ENCODE results near the gene GMPR. TPM values are rescaled to one million over a fixed set of nuclear protein-coding genes. Genes with fewer than 3 reads are reported as not detected.

Gene GMPR
- total and polyA plus RNA-seq, 10 donors, result 5.4 to 37.4 (median 13.8) TPM

GRCh38 chr6:16205377-16206144 lies 32.8 kb upstream of the GMPR start:
- peak overlapping the region in 7 of 8 donors; percentile 8 to 53 (median 41) for H3K27ac ChIP-seq
- intact Hi-C loops (cut with DNase I; ENCODE audit: low total_unique reads), result no loop called here
- WGBS, 5 donors, result 51 to 71% (median 66%) methylated on average over 4 of the region's 4 CpGs

DNA sequence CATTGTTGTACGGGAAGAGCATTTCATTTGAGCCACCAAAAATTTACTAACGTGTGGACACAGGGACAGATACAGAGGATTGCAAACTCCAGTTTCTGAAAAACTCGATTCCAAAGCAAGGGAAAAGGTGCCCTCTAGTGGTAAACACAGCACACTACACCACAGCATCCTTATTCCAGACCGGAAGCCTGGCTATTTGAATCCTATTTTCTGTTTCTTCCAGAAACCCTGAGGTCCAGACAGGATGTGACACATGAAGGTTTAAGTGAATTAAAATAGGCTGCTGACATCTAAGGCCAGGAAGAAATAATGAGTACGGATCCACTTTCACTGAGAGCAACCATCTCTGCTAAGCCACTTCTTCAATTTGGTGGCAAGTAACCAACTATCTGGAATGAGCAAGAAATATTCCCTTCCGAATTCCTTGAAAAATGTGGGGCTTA lies 31.8 kb upstream of the GMPR start:
- no peaks in the 10 kb centered on the region for H3K9me3 ChIP-seq
- peaks cover 0 to 27% (median 17%) of the 10 kb centered on the region in 6 donors for H3K4me1 ChIP-seq
- H3K4me3 ChIP-seq, result no peak overlapping the region
- peaks cover 0 to 17% (median 0%) of the 10 kb centered on the region in 7 donors for H3K27me3 ChIP-seq (replicated peaks in 1 of 7)
- 2 to 5% (median 4%) methylated on average over 6 of the region's 6 CpGs for WGBS, 5 donors
- peak overlapping the region in 4 of 8 donors; percentile 5 to 48 (median 16) for H3K27ac ChIP-seq
- TF ChIP-seq POLR2AphosphoS5 (IDR thresholded peaks at IDR 0.05) (no peak), CTCF (IDR thresholded peaks at IDR 0.05 in 8 of 11, conservative IDR thresholded peaks at IDR 0.05 in 3 of 11) (peak; percentile 88 to 96 (median 94)), POLR2A (IDR thresholded peaks at IDR 0.05) (no peak)
- H3K36me3 ChIP-seq, result no peaks in the 10 kb centered on the region
- intact Hi-C loops (cut with DNase I; ENCODE audit: low total_unique reads), result no loop called here
- no peak for DNase-seq

More at GRCh38 chr6:16205377-16206144, 32.8 kb upstream of the GMPR start:
- H3K27me3 ChIP-seq (replicated peaks in 1 of 7), result peaks cover 0 to 17% (median 0%) of the 10 kb centered on the region in 7 donors
- no peak overlapping the region for H3K4me3 ChIP-seq
- H3K4me1 ChIP-seq, result peaks cover 0 to 27% (median 17%) of the 10 kb centered on the region in 6 donors
- H3K36me3 ChIP-seq, result no peaks in the 10 kb centered on the region
- no peak for DNase-seq
- TF ChIP-seq CTCF (IDR thresholded peaks at IDR 0.05 in 8 of 11, conservative IDR thresholded peaks at IDR 0.05 in 3 of 11), result no peak
- peak in 1 of 3 donors; percentile 26 for TF ChIP-seq POLR2AphosphoS5 (IDR thresholded peaks at IDR 0.05)
- no peaks in the 10 kb centered on the region for H3K9me3 ChIP-seq

GRCh38 chr6:16208989-16209388 lies 29.4 kb upstream of the GMPR start:
- no peak for DNase-seq
- H3K27ac ChIP-seq, result no peak overlapping the region
- no peaks in the 10 kb centered on the region for H3K9me3 ChIP-seq
- peaks cover 0 to 17% (median 0%) of the 10 kb centered on the region in 7 donors for H3K27me3 ChIP-seq (replicated peaks in 1 of 7)
- TF ChIP-seq POLR2AphosphoS5 (IDR thresholded peaks at IDR 0.05) (no peak), CTCF (IDR thresholded peaks at IDR 0.05 in 8 of 11, conservative IDR thresholded peaks at IDR 0.05 in 3 of 11) (no peak), POLR2A (IDR thresholded peaks at IDR 0.05) (no peak)
- WGBS, 5 donors, result 68 to 86% (median 71%) methylated on average over 2 of the region's 2 CpGs
- H3K4me1 ChIP-seq, result peaks cover 0 to 27% (median 17%) of the 10 kb centered on the region in 6 donors
- intact Hi-C loops (cut with DNase I; ENCODE audit: low total_unique reads), result no loop called here
- no peak overlapping the region for H3K4me3 ChIP-seq
- H3K36me3 ChIP-seq, result no peaks in the 10 kb centered on the region

GRCh38 chr6:16209539-16209938 lies 28.8 kb upstream of the GMPR start:
- Histone ChIP-seq H3K4me1 (peaks cover 0 to 27% (median 17%) of the 10 kb centered on the region in 6 donors), H3K36me3 (no peaks in the 10 kb centered on the region), H3K27me3 (replicated peaks in 1 of 7) (peaks cover 0 to 17% (median 0%) of the 10 kb centered on the region in 7 donors), H3K9me3 (no peaks in the 10 kb centered on the region), H3K4me3 (no peak overlapping the region), H3K27ac (no peak overlapping the region)
- 75 to 94% (median 86%) methylated on average over 4 of the region's 4 CpGs for WGBS, 5 donors
- intact Hi-C loops (cut with DNase I; ENCODE audit: low total_unique reads), result no loop called here
- TF ChIP-seq POLR2A (IDR thresholded peaks at IDR 0.05), result no peak
- TF ChIP-seq POLR2AphosphoS5 (IDR thresholded peaks at IDR 0.05), result no peak
- no peak for TF ChIP-seq CTCF (IDR thresholded peaks at IDR 0.05 in 8 of 11, conservative IDR thresholded peaks at IDR 0.05 in 3 of 11)
- DNase-seq, result no peak
